ENCODE results near the gene PSME3. TPM values are rescaled to one million over a fixed set of nuclear protein-coding genes. Genes with fewer than 3 reads are reported as not detected.
"Not testable (repeated sequence)": the region's sequence is repeated elsewhere in the genome, so short reads cannot be mapped to it uniquely, and the experiment has no call there.

The PSME3 gene
- total RNA-seq, 1 experiment from 2014 or later = 107 TPM

DNA sequence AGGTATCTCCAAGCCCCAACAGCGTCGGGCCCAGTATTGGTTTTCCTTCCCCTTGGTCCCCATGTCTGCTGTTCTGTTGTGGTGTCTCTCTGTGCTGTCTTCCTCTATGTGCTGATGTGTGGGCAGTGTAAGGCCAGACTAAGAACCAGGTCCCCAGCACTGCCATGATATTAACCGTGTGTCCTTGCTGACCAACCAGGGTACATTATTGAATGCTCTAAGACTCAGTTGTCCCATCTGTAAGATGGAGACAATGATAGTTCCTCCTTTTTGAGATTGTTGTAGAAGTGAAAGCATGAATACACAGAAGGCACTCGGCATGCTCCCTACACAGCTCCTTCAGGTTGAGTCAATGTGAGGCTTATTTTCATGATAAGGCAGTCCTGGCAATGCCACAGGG is 38.5 kb downstream of the PSME3 start:
- H3K4me2 ChIP-seq (ENCODE audit: low read length) = no peak overlapping the region
- H3K4me1 ChIP-seq (ENCODE audit: insufficient read depth, low read length) = no peaks in the 10 kb centered on the region
- H2AFZ ChIP-seq (ENCODE audit: low read length) = no peak overlapping the region
- no peaks in the 10 kb centered on the region for H3K79me2 ChIP-seq (ENCODE audit: low read length)
- ChIA-PET POLR2A (ENCODE audit: unreplicated experiment) (no interaction called here), CTCF (no interaction called here)
- intact Hi-C loops (cut with micrococcal nuclease) = no loop called here
- H3K27me3 ChIP-seq (ENCODE audit: low read length) = no peaks in the 10 kb centered on the region
- no TSS peak for BruUV-seq (replicated peaks)
- H3K9ac ChIP-seq (ENCODE audit: low read length) = no peak overlapping the region
- no peaks in the 10 kb centered on the region for H3K36me3 ChIP-seq (ENCODE audit: low read depth, low read length)
- no peak overlapping the region for H3K4me3 ChIP-seq (ENCODE audit: low read length)
- no peaks in the 10 kb centered on the region for H3F3A ChIP-seq (ENCODE audit: low read length, unreplicated experiment)
- H4K20me1 ChIP-seq (ENCODE audit: low read length) = no peaks in the 10 kb centered on the region
- ATAC-seq (no peak), DNase-seq (no peak)
- H3K27ac ChIP-seq (ENCODE audit: low read length) = no peak overlapping the region
- no peaks in the 10 kb centered on the region for H3K9me3 ChIP-seq (ENCODE audit: low read length)
- TF ChIP-seq, protein P1, sequence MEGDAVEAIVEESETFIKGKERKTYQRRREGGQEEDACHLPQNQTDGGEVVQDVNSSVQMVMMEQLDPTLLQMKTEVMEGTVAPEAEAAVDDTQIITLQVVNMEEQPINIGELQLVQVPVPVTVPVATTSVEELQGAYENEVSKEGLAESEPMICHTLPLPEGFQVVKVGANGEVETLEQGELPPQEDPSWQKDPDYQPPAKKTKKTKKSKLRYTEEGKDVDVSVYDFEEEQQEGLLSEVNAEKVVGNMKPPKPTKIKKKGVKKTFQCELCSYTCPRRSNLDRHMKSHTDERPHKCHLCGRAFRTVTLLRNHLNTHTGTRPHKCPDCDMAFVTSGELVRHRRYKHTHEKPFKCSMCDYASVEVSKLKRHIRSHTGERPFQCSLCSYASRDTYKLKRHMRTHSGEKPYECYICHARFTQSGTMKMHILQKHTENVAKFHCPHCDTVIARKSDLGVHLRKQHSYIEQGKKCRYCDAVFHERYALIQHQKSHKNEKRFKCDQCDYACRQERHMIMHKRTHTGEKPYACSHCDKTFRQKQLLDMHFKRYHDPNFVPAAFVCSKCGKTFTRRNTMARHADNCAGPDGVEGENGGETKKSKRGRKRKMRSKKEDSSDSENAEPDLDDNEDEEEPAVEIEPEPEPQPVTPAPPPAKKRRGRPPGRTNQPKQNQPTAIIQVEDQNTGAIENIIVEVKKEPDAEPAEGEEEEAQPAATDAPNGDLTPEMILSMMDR (conservative IDR thresholded peaks at IDR 0.05; ENCODE audit: low read depth, low read length) = no peak
- no peak for TF ChIP-seq EZH2phosphoT487 (IDR thresholded peaks at IDR 0.05; ENCODE audit: borderline replicate concordance, low read length)
- TF ChIP-seq EZH2 (IDR thresholded peaks at IDR 0.05; ENCODE audit: low read length, unreplicated experiment) = no peak
- no peaks in the 10 kb centered on the region for H3K9me2 ChIP-seq (replicated peaks; ENCODE audit: low read length)

- no peaks in the 10 kb centered on the region for H3K4me1 ChIP-seq (ENCODE audit: insufficient read depth, low read length)
- H3K9me2 ChIP-seq (replicated peaks; ENCODE audit: low read length) = no peaks in the 10 kb centered on the region
- H3K9ac ChIP-seq (ENCODE audit: low read length) = no peak overlapping the region
- no peak overlapping the region for H3K4me3 ChIP-seq (ENCODE audit: low read length)
- intact Hi-C loops (cut with micrococcal nuclease) = no loop called here
- H3K9me3 ChIP-seq (ENCODE audit: low read length) = no peaks in the 10 kb centered on the region
- H4K20me1 ChIP-seq (ENCODE audit: low read length) = no peaks in the 10 kb centered on the region
- no peak for ATAC-seq
- ChIA-PET POLR2A (ENCODE audit: unreplicated experiment) (no interaction called here), CTCF (no interaction called here)
- H2AFZ ChIP-seq (ENCODE audit: low read length) = no peak overlapping the region
- TF ChIP-seq EZH2phosphoT487 (IDR thresholded peaks at IDR 0.05; ENCODE audit: borderline replicate concordance, low read length) (no peak), EZH2 (IDR thresholded peaks at IDR 0.05; ENCODE audit: low read length, unreplicated experiment) (no peak)
- TF ChIP-seq, protein P1 (conservative IDR thresholded peaks at IDR 0.05; ENCODE audit: low read depth, low read length) = no peak
- no TSS peak for BruUV-seq (replicated peaks)
- no peaks in the 10 kb centered on the region for H3K36me3 ChIP-seq (ENCODE audit: low read depth, low read length)
- no peaks in the 10 kb centered on the region for H3K79me2 ChIP-seq (ENCODE audit: low read length)
- no peak overlapping the region for H3K27ac ChIP-seq (ENCODE audit: low read length)
- no peak overlapping the region for H3K4me2 ChIP-seq (ENCODE audit: low read length)
- no peak for DNase-seq
- no peaks in the 10 kb centered on the region for H3F3A ChIP-seq (ENCODE audit: low read length, unreplicated experiment)
- no peaks in the 10 kb centered on the region for H3K27me3 ChIP-seq (ENCODE audit: low read length)
Measured at GRCh38 chr17:42872251-42872965, 39.2 kb downstream of the PSME3 start.

DNA sequence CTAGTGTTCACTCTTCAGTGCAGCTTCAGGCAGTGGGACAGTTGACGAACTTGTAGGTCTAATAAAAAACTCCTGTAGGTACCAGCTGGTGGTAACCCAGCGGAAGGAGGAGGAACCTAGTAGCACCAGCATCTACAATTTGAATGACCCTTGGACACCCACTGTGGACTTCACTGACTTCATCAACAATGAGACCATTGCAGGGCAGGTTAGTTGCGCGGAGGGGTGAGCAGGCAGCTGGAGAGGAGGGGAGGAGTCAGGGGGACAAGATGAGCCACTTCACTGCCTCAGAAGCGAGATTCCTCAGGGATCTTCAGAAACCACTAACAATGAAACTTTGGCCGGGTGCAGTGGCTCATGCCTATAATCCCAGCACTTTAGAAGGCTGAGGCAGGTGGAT is 40.1 kb downstream of the PSME3 start:
- Histone ChIP-seq H3K79me2 (ENCODE audit: low read length) (no peaks in the 10 kb centered on the region), H3K27me3 (ENCODE audit: low read length) (no peaks in the 10 kb centered on the region), H3K9ac (ENCODE audit: low read length) (no peak overlapping the region), H4K20me1 (ENCODE audit: low read length) (no peaks in the 10 kb centered on the region), H3K9me3 (ENCODE audit: low read length) (no peaks in the 10 kb centered on the region), H3K9me2 (replicated peaks; ENCODE audit: low read length) (no peaks in the 10 kb centered on the region), H3K4me2 (ENCODE audit: low read length) (no peak overlapping the region), H3F3A (ENCODE audit: low read length, unreplicated experiment) (no peaks in the 10 kb centered on the region), H3K36me3 (ENCODE audit: low read depth, low read length) (no peaks in the 10 kb centered on the region), H3K4me1 (ENCODE audit: insufficient read depth, low read length) (no peaks in the 10 kb centered on the region), H3K27ac (ENCODE audit: low read length) (no peak overlapping the region), H2AFZ (ENCODE audit: low read length) (no peak overlapping the region), H3K4me3 (ENCODE audit: low read length) (no peak overlapping the region)
- POLR2A ChIA-PET (ENCODE audit: unreplicated experiment) = no interaction called here
- ATAC-seq (no peak), DNase-seq (no peak)
- TF ChIP-seq, protein P1 (conservative IDR thresholded peaks at IDR 0.05; ENCODE audit: low read depth, low read length) = no peak
- TF ChIP-seq EZH2 (IDR thresholded peaks at IDR 0.05; ENCODE audit: low read length, unreplicated experiment) (no peak), EZH2phosphoT487 (IDR thresholded peaks at IDR 0.05; ENCODE audit: borderline replicate concordance, low read length) (no peak)
- no TSS peak for BruUV-seq (replicated peaks)
- CTCF ChIA-PET = no interaction called here
- intact Hi-C loops (cut with micrococcal nuclease) = no loop called here

- ATAC-seq; H3K9me2 ChIP-seq (replicated peaks; ENCODE audit: low read length); H3K4me3 ChIP-seq (ENCODE audit: low read length); BruUV-seq (replicated peaks); H3K27ac ChIP-seq (ENCODE audit: low read length); H3K9ac ChIP-seq (ENCODE audit: low read length); H3K4me1 ChIP-seq (ENCODE audit: insufficient read depth, low read length); H3K4me2 ChIP-seq (ENCODE audit: low read length); H3K36me3 ChIP-seq (ENCODE audit: low read depth, low read length); H3K79me2 ChIP-seq (ENCODE audit: low read length); H3K27me3 ChIP-seq (ENCODE audit: low read length); CTCF ChIA-PET; intact Hi-C loops (cut with micrococcal nuclease); DNase-seq; H2AFZ ChIP-seq (ENCODE audit: low read length); H3K9me3 ChIP-seq (ENCODE audit: low read length); H3F3A ChIP-seq (ENCODE audit: low read length, unreplicated experiment); H4K20me1 ChIP-seq (ENCODE audit: low read length); POLR2A ChIA-PET (ENCODE audit: unreplicated experiment): not testable (repeated sequence)
Measured at GRCh38 chr17:42873932-42874695, 40.9 kb downstream of the PSME3 start.
